GM23248 (cell line): ENCODE data around the gene AMFR.

Source experiments
- EZH2 ChIP-seq: fragments of 200-600 bp; sonication (generic); IDR thresholded peaks from 2 replicates; pipeline ENCODE4 v1.6.1; 2018; ENCODE audit warnings: antibody characterized with exemption, mild to moderate bottlenecking; ENCODE audit not compliant: insufficient read depth, poor library complexity, severe bottlenecking
- EZH2phosphoT487 ChIP-seq: fragments of 200-600 bp; sonication (generic); IDR thresholded peaks from 2 replicates; pipeline ENCODE4 v1.6.1; 2018; ENCODE audit warnings: antibody characterized with exemption, moderate library complexity, mild to moderate bottlenecking, low read depth; ENCODE audit not compliant: insufficient read depth

- TF ChIP-seq EZH2 (no peak), EZH2phosphoT487 (no peak)
Observed at GRCh38 chr16:56389554-56389953, 35.8 kb downstream of the AMFR start.
